Endodermal cell (in vitro differentiated cells): ENCODE measurements around the gene ARHGEF33. TPM values are rescaled to one million over a fixed set of nuclear protein-coding genes. Genes with fewer than 3 reads are reported as not detected.

Experiments used
- DNase-seq: peaks from one replicate; pipeline ENCODE4 v3.0.0-alpha.2; 2017
- H3K27ac ChIP-seq: 2 replicates; pipeline ENCODE4 v1.5.1; 2013; ENCODE audit warnings: mild to moderate bottlenecking, low read depth, low read length, moderate library complexity
- H3K27me3 ChIP-seq: 2 replicates; pipeline ENCODE4 v1.6.1; 2013; ENCODE audit warnings: mild to moderate bottlenecking, low read length, moderate library complexity; ENCODE audit not compliant: insufficient read depth, control insufficient read depth, poor library complexity, severe bottlenecking
- H3K36me3 ChIP-seq: 2 replicates; pipeline ENCODE4 v1.7.0; 2013; ENCODE audit warnings: mild to moderate bottlenecking, low read length, moderate library complexity; ENCODE audit not compliant: control insufficient read depth, insufficient read depth
- H3K4me1 ChIP-seq: one replicate; pipeline ENCODE4 v1.7.0; 2013; ENCODE audit warnings: low read length; ENCODE audit not compliant: control insufficient read depth, insufficient read depth
- H3K4me3 ChIP-seq: 2 replicates; pipeline ENCODE4 v1.5.1; 2013; ENCODE audit warnings: mild to moderate bottlenecking, low read length, moderate library complexity
- H3K9ac ChIP-seq: 2 replicates; pipeline ENCODE4 v1.6.1; 2013; ENCODE audit warnings: mild to moderate bottlenecking, low read length, moderate library complexity; ENCODE audit not compliant: poor library complexity, severe bottlenecking; ENCODE audit errors: extremely low read depth
- H3K9me3 ChIP-seq: 2 replicates; pipeline ENCODE4 v1.6.1; 2013; ENCODE audit warnings: mild to moderate bottlenecking, low read length, moderate library complexity; ENCODE audit not compliant: control insufficient read depth
- H3K27ac Mint-ChIP-seq: 2 replicates; pipeline ENCODE4 v1.8.0; 2020; ENCODE audit warnings: mixed read lengths
- H3K27me3 Mint-ChIP-seq: 2 replicates; pipeline ENCODE4 v1.8.0; 2021; ENCODE audit warnings: mild to moderate bottlenecking, mixed read lengths; ENCODE audit not compliant: insufficient read depth
- H3K36me3 Mint-ChIP-seq: 2 replicates; pipeline ENCODE4 v1.8.0; 2020; ENCODE audit warnings: low read depth, mixed read lengths
- H3K4me1 Mint-ChIP-seq: 2 replicates; pipeline ENCODE4 v1.8.0; 2020; ENCODE audit warnings: mixed read lengths
- H3K4me3 Mint-ChIP-seq: 2 replicates; pipeline ENCODE4 v1.8.0; 2020; ENCODE audit warnings: mild to moderate bottlenecking, moderate library complexity, mixed read lengths
- H3K9me3 Mint-ChIP-seq: 2 replicates; pipeline ENCODE4 v1.8.0; 2020; ENCODE audit warnings: mild to moderate bottlenecking, mixed read lengths
- CTCF ChIP-seq: fragments of 200-600 bp; sonication (generic); conservative IDR thresholded peaks from 2 replicates; pipeline ENCODE4 v1.5.0; 2021; ENCODE audit warnings: antibody characterized with exemption, mild to moderate bottlenecking
- WGBS, 2 experiments: methylation state at CpG; one replicate each; pipeline versions ENCODE4 v1.1.5 to v1.1.7; 2013; ENCODE audit warnings: missing lambda C conversion rate in 2 of 2, mixed read lengths in 1 of 2; ENCODE audit not compliant: insufficient coverage in 1 of 2, insufficient read length in 1 of 2; 5-methylcytosine and 5-hydroxymethylcytosine counted together
- total RNA-seq, 2 donors: library from RNA; stranded (reverse); fragmentation: NEBNext Ultra II Directional in 1 of 2; extraction: Animal tissue kit (Norgen Biotek cat#: 25700) in 1 of 2; gene quantifications; 2 replicates in 1 of 2; 3 replicates in 1 of 2; pipeline ENCODE4 v1.2.1, GENCODE V29; 2021

Gene ARHGEF33
- total RNA-seq, 2 donors from 2014 or later, result 0.57 to 1.00 TPM

GRCh38 chr2:38977047-38977446, 87.4 kb downstream of the ARHGEF33 start:
- H3K27ac ChIP-seq, result no peak overlapping the region
- Mint-ChIP-seq H3K9me3 (no peaks in the 10 kb centered on the region), H3K27ac (no peak overlapping the region), H3K27me3 (no peaks in the 10 kb centered on the region), H3K36me3 (no peaks in the 10 kb centered on the region), H3K4me3 (no peak overlapping the region), H3K4me1 (peaks cover 6% of the 10 kb centered on the region)
- H3K9ac ChIP-seq, result no peak overlapping the region
- H3K4me3 ChIP-seq, result no peak overlapping the region
- no peaks in the 10 kb centered on the region for H3K9me3 ChIP-seq
- no peaks in the 10 kb centered on the region for H3K36me3 ChIP-seq
- H3K4me1 ChIP-seq, result no peaks in the 10 kb centered on the region
- DNase-seq, result no peak
- TF ChIP-seq CTCF, result no peak
- H3K27me3 ChIP-seq, result no peaks in the 10 kb centered on the region
- WGBS, 2 experiments, result 95% methylated on average over 3 of the region's 3 CpGs; no CpG with 5 or more reads in 1 of the 2 experiments

GRCh38 chr2:38978296-38978903, 88.7 kb downstream of the ARHGEF33 start:
- WGBS, 2 experiments, result 82 to 89% methylated on average over 4 to 5 of the region's 5 CpGs
- Mint-ChIP-seq H3K9me3 (no peaks in the 10 kb centered on the region), H3K27ac (no peak overlapping the region), H3K27me3 (no peaks in the 10 kb centered on the region), H3K36me3 (peaks cover 1% of the 10 kb centered on the region), H3K4me3 (no peak overlapping the region), H3K4me1 (peaks cover 4% of the 10 kb centered on the region)
- no peak for TF ChIP-seq CTCF
- no peak overlapping the region for H3K9ac ChIP-seq
- no peak overlapping the region for H3K4me3 ChIP-seq
- H3K36me3 ChIP-seq, result peaks cover 3% of the 10 kb centered on the region
- H3K4me1 ChIP-seq, result no peaks in the 10 kb centered on the region
- H3K27me3 ChIP-seq, result no peaks in the 10 kb centered on the region
- no peak for DNase-seq
- no peak overlapping the region for H3K27ac ChIP-seq
- H3K9me3 ChIP-seq, result no peaks in the 10 kb centered on the region

GRCh38 chr2:38978908-38979307, 89.2 kb downstream of the ARHGEF33 start:
- WGBS, 2 experiments, result 92 to 95% methylated on average over 3 of the region's 3 CpGs
- H3K4me3 Mint-ChIP-seq, result no peak overlapping the region
- Histone ChIP-seq H3K9me3 (no peaks in the 10 kb centered on the region), H3K36me3 (peaks cover 6% of the 10 kb centered on the region), H3K27me3 (no peaks in the 10 kb centered on the region), H3K9ac (no peak overlapping the region), H3K4me1 (no peaks in the 10 kb centered on the region), H3K4me3 (no peak overlapping the region), H3K27ac (no peak overlapping the region)
- no peak for TF ChIP-seq CTCF
- H3K27me3 Mint-ChIP-seq, result no peaks in the 10 kb centered on the region
- H3K36me3 Mint-ChIP-seq, result peaks cover 4% of the 10 kb centered on the region
- no peak overlapping the region for H3K27ac Mint-ChIP-seq
- peaks cover 4% of the 10 kb centered on the region for H3K4me1 Mint-ChIP-seq
- no peaks in the 10 kb centered on the region for H3K9me3 Mint-ChIP-seq
- DNase-seq, result no peak
